HepG2 (cell line): ENCODE results near the gene ATP6V0D1. TPM values are rescaled to one million over a fixed set of nuclear protein-coding genes. Genes with fewer than 3 reads are reported as not detected.

Experiments
- CCDC6 ChIP-seq: sonication (generic); formaldehyde crosslinking; IDR thresholded peaks from 2 replicates; pipeline ENCODE4 v1.8.1; 2022; ENCODE audit warnings: mild to moderate bottlenecking, missing genetic modification reagents, moderate library complexity
- DMAP1 ChIP-seq: IDR thresholded peaks from 2 replicates; pipeline ENCODE4 v1.6.1; 2016
- FOXC1 ChIP-seq: sonication (generic); formaldehyde crosslinking; IDR thresholded peaks from 2 replicates; pipeline ENCODE4 v1.8.0; 2022; ENCODE audit warnings: mild to moderate bottlenecking, missing genetic modification reagents, borderline replicate concordance
- HIVEP1 ChIP-seq: sonication (generic); formaldehyde crosslinking; IDR thresholded peaks from 2 replicates; pipeline ENCODE4 v1.4.0; 2020; ENCODE audit warnings: mild to moderate bottlenecking, missing genetic modification reagents
- ISX ChIP-seq: sonication (generic); formaldehyde crosslinking; conservative IDR thresholded peaks from 2 replicates; pipeline ENCODE4 v1.5.0; 2020; ENCODE audit warnings: missing genetic modification reagents
- KDM6A ChIP-seq: IDR thresholded peaks from 2 replicates; pipeline ENCODE4 v1.6.1; 2016; ENCODE audit warnings: low read depth
- KLF12 ChIP-seq: sonication (generic); formaldehyde crosslinking; IDR thresholded peaks from 2 replicates; pipeline ENCODE4 v1.4.0; 2020; ENCODE audit warnings: missing genetic modification reagents, borderline replicate concordance
- KLF16 ChIP-seq, 2 experiments: sonication (generic) in 1 of 2; formaldehyde crosslinking in 1 of 2; IDR thresholded peaks; 2 replicates each; pipeline versions ENCODE4 v1.6.1 to v1.8.0; 2016 to 2023; ENCODE audit warnings: missing genetic modification reagents in 2 of 2, missing compliant biosample characterization in 1 of 2
- LCORL ChIP-seq, 2 experiments: fragments of 450-650 bp in 1 of 2; sonication (generic) in 1 of 2; formaldehyde crosslinking in 1 of 2; IDR thresholded peaks; 2 replicates each; pipeline versions ENCODE4 v1.5.0 to v1.6.1; 2017 to 2020; ENCODE audit warnings: antibody characterized with exemption in 1 of 2, missing genetic modification reagents in 1 of 2
- MBD4 ChIP-seq: IDR thresholded peaks from 2 replicates; pipeline ENCODE4 v1.6.1; 2012; ENCODE audit warnings: low read length, inconsistent platforms, borderline replicate concordance
- NONO ChIP-seq, 2 experiments: fragments of 450-650 bp in 1 of 2; sonication (generic) in 1 of 2; formaldehyde crosslinking in 1 of 2; IDR thresholded peaks in 1 of 2; conservative IDR thresholded peaks in 1 of 2; 2 replicates each; pipeline versions ENCODE4 v1.6.1 to v1.8.0; 2017 to 2022; ENCODE audit warnings: mild to moderate bottlenecking in 1 of 2, missing genetic modification reagents in 1 of 2, moderate library complexity in 1 of 2
- POGZ ChIP-seq: sonication (generic); formaldehyde crosslinking; IDR thresholded peaks from 2 replicates; pipeline ENCODE4 v1.4.0; 2020; ENCODE audit warnings: mild to moderate bottlenecking, missing genetic modification reagents
- POLR2AphosphoS5 ChIP-seq: IDR thresholded peaks from 2 replicates; pipeline ENCODE4 v1.6.1; 2012; ENCODE audit warnings: low read depth, low read length
- RFX5 ChIP-seq: IDR thresholded peaks from 2 replicates; pipeline ENCODE4 v1.6.1; 2011; ENCODE audit warnings: low read depth, low read length, improper control_type of control experiment
- RFXAP ChIP-seq: sonication (generic); formaldehyde crosslinking; IDR thresholded peaks from 2 replicates; pipeline ENCODE4 v1.4.0; 2020; ENCODE audit warnings: missing genetic modification reagents, borderline replicate concordance
- SMAD9 ChIP-seq: sonication (generic); formaldehyde crosslinking; IDR thresholded peaks from 2 replicates; pipeline ENCODE4 v1.5.1; 2020; ENCODE audit warnings: mild to moderate bottlenecking, missing genetic modification reagents
- SRSF9 ChIP-seq: fragments of 200-400 bp; formaldehyde crosslinking; IDR thresholded peaks from 2 replicates; pipeline ENCODE4 v1.6.1; 2018; ENCODE audit warnings: borderline replicate concordance, mild to moderate bottlenecking, low read depth, low read length; ENCODE audit not compliant: insufficient read depth, poor library complexity, severe bottlenecking
- ZBTB21 ChIP-seq: sonication (generic); formaldehyde crosslinking; IDR thresholded peaks from 2 replicates; pipeline ENCODE4 v1.4.0; 2020; ENCODE audit warnings: missing genetic modification reagents
- ZBTB8A ChIP-seq: sonication (generic); formaldehyde crosslinking; IDR thresholded peaks from 2 replicates; pipeline ENCODE4 v1.4.0; 2020; ENCODE audit warnings: mild to moderate bottlenecking, low read depth, missing genetic modification reagents, borderline replicate concordance
- ZNF468 ChIP-seq: sonication (generic); formaldehyde crosslinking; IDR thresholded peaks from 2 replicates; pipeline ENCODE4 v1.8.0; 2022; ENCODE audit warnings: mild to moderate bottlenecking, moderate library complexity, missing genetic modification reagents
- ZNF556 ChIP-seq: sonication (generic); formaldehyde crosslinking; IDR thresholded peaks from 2 replicates; pipeline ENCODE4 v1.4.0; 2020; ENCODE audit warnings: mild to moderate bottlenecking, missing genetic modification reagents, borderline replicate concordance
- ZNF749 ChIP-seq: sonication (generic); formaldehyde crosslinking; IDR thresholded peaks from 2 replicates; pipeline ENCODE4 v1.8.0; 2022; ENCODE audit warnings: mild to moderate bottlenecking, missing genetic modification reagents, moderate library complexity, borderline replicate concordance
- polyA plus RNA-seq, 8 experiments: library from polyadenylated mRNA; depleted of rRNA in 3 of 8; stranded (reverse) in 7 of 8; unstranded in 1 of 8; fragments of >200 nt; fragmentation: Illumina TruSeq in 4 of 8; extraction: Trizol in 4 of 8; gene quantifications; 2 replicates each; pipeline versions ENCODE4 v1.2.1 to v1.2.3, GENCODE V29; 2011 to 2016; ENCODE audit warnings: low read depth in 4 of 8, missing spikeins in 1 of 8, mixed read lengths in 1 of 8; ENCODE audit not compliant: insufficient read depth in 1 of 8
- total RNA-seq, 5 experiments: library from RNA; depleted of rRNA; stranded (reverse); fragments of >200 nt; fragmentation: Illumina TruSeq; extraction: Trizol; gene quantifications; 2 replicates each; pipeline ENCODE4 v1.2.3, GENCODE V29; 2016; ENCODE audit warnings: low read depth in 1 of 5
- TF ChIP-seq, protein P1 (sequence below): sonication (generic); formaldehyde crosslinking; IDR thresholded peaks from 2 replicates; pipeline ENCODE4 v1.4.0; 2020; ENCODE audit warnings: missing genetic modification reagents
- TF ChIP-seq, protein P2 (sequence below): conservative IDR thresholded peaks from 2 replicates; pipeline ENCODE4 v1.6.1; 2018; ENCODE audit warnings: missing genetic modification reagents
- TF ChIP-seq, protein P3 (sequence below): sonication (generic); formaldehyde crosslinking; IDR thresholded peaks from 2 replicates; pipeline ENCODE4 v1.4.0; 2020; ENCODE audit warnings: missing genetic modification reagents, borderline replicate concordance

Gene ATP6V0D1
- total and polyA plus RNA-seq, 2 of the 13 experiments (the other 11 are each of a cell fraction or from before 2014, with no cell fraction given) = 51.1 to 61.3 TPM

DNA sequence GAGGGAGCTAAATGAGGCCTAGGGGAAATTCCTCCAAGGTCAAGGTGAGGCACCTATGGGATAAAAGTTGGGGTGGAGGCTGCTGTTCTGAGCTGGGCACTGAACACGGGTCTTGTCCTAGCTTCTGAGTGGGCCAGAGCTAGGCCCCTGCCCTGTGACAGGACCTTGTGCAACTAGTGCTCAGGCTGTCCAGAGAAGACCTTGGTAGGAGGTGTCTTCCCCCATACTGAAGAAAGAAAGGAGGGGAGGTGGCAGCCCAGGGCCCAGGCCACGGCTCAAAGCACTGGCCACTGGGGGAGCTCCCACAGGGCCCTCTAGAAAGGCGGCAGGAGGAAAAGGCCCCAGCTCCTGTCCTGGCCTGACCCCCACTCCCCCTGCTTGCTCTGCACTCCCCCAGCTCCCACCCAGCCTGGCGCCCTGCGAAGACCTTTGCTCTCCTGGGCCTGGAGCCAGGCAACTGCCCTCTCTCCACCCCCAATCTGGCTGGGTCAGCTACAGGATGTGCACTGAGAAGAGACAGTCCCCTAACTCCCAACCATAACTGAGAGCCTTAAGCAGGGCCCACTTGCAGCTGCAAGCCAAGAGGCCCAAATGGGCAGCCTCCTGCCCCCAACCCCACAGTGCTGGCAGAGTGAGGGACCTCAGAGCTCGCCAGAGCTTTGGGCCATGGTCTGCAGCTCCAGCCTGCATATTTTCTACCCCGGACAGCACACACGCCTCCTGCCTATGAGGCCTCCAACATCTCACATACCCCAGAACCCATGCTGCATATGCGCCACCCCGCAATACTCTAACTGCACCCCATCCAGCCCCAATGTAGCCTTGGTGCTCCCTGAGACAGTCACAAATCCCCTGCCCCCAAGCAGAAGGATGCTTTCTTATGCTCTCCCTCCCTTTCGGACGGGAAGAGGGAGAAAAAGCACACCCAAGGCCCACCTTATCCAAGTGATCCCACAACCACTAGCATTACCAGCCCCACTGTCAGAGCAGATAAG, 34.7 kb downstream of the ATP6V0D1 start (continued):
- 0 out of 2 replicates have a peak, but pooled peaks have one; percentile 8 for TF ChIP-seq LCORL (IDR thresholded peaks at IDR 0.05)
- peak; percentile 98 for TF ChIP-seq LCORL (CRISPR knock-in tag; IDR thresholded peaks at IDR 0.05)
- no peak for TF ChIP-seq MBD4
- TF ChIP-seq KLF12 (CRISPR knock-in tag) = no peak
- TF ChIP-seq CCDC6 (CRISPR knock-in tag) = peak; percentile 78
- TF ChIP-seq ZBTB8A = no peak
- TF ChIP-seq FOXC1 (CRISPR knock-in tag) = 0 out of 2 replicates have a peak, but pooled peaks have one; percentile 28
- TF ChIP-seq DMAP1 (CRISPR knock-in tag) = 0 out of 2 replicates have a peak, but pooled peaks have one; percentile 22
- no peak for TF ChIP-seq SMAD9 (CRISPR knock-in tag)
- TF ChIP-seq, protein P1, sequence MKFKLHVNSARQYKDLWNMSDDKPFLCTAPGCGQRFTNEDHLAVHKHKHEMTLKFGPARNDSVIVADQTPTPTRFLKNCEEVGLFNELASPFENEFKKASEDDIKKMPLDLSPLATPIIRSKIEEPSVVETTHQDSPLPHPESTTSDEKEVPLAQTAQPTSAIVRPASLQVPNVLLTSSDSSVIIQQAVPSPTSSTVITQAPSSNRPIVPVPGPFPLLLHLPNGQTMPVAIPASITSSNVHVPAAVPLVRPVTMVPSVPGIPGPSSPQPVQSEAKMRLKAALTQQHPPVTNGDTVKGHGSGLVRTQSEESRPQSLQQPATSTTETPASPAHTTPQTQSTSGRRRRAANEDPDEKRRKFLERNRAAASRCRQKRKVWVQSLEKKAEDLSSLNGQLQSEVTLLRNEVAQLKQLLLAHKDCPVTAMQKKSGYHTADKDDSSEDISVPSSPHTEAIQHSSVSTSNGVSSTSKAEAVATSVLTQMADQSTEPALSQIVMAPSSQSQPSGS (CRISPR knock-in tag) = 0 out of 2 replicates have a peak, but pooled peaks have one; percentile 49
- TF ChIP-seq, protein P2, sequence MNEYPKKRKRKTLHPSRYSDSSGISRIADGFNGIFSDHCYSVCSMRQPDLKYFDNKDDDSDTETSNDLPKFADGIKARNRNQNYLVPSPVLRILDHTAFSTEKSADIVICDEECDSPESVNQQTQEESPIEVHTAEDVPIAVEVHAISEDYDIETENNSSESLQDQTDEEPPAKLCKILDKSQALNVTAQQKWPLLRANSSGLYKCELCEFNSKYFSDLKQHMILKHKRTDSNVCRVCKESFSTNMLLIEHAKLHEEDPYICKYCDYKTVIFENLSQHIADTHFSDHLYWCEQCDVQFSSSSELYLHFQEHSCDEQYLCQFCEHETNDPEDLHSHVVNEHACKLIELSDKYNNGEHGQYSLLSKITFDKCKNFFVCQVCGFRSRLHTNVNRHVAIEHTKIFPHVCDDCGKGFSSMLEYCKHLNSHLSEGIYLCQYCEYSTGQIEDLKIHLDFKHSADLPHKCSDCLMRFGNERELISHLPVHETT (CRISPR knock-in tag) = no peak
- no peak for TF ChIP-seq ZNF749 (CRISPR knock-in tag)
- TF ChIP-seq POGZ (CRISPR knock-in tag) = peak; percentile 73
- no peak for TF ChIP-seq KLF16 (CRISPR knock-in tag; IDR thresholded peaks at IDR 0.05)
- TF ChIP-seq, protein P3, sequence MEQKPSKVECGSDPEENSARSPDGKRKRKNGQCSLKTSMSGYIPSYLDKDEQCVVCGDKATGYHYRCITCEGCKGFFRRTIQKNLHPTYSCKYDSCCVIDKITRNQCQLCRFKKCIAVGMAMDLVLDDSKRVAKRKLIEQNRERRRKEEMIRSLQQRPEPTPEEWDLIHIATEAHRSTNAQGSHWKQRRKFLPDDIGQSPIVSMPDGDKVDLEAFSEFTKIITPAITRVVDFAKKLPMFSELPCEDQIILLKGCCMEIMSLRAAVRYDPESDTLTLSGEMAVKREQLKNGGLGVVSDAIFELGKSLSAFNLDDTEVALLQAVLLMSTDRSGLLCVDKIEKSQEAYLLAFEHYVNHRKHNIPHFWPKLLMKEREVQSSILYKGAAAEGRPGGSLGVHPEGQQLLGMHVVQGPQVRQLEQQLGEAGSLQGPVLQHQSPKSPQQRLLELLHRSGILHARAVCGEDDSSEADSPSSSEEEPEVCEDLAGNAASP = peak; percentile 99
- TF ChIP-seq ZNF556 = peak; percentile 82; the same call in 1 of the 2 replicates
- TF ChIP-seq HIVEP1 (CRISPR knock-in tag) = peak; percentile 68; the same call in 1 of the 2 replicates
- TF ChIP-seq ZNF468 (CRISPR knock-in tag) = no peak
- TF ChIP-seq NONO (IDR thresholded peaks at IDR 0.05) = no peak
- TF ChIP-seq NONO (CRISPR knock-in tag; conservative IDR thresholded peaks at IDR 0.05) = peak; percentile 83; the same call in 1 of the 2 replicates
- no peak for TF ChIP-seq RFXAP (CRISPR knock-in tag)
- TF ChIP-seq RFX5 = no peak
- no peak for TF ChIP-seq ISX (CRISPR knock-in tag)
- no peak for TF ChIP-seq SRSF9
- no peak for TF ChIP-seq ZBTB21 (CRISPR knock-in tag)
- peak; percentile 58; the same call in 1 of the 2 replicates for TF ChIP-seq POLR2AphosphoS5
- peak; percentile 93 for TF ChIP-seq KDM6A (CRISPR knock-in tag)
